Measurements from ENCODE around the gene SLC23A2. TPM values are rescaled to one million over a fixed set of nuclear protein-coding genes. Genes with fewer than 3 reads are reported as not detected.
A peak's percentile ranks its signal among the peaks of the same experiment; 100 is the strongest.
"Not testable (repeated sequence)": the region's sequence is repeated elsewhere in the genome, so short reads cannot be mapped to it uniquely, and the experiment has no call there.

Gene SLC23A2
- total RNA-seq, 1 experiment from 2014 or later: 21.1 TPM

DNA sequence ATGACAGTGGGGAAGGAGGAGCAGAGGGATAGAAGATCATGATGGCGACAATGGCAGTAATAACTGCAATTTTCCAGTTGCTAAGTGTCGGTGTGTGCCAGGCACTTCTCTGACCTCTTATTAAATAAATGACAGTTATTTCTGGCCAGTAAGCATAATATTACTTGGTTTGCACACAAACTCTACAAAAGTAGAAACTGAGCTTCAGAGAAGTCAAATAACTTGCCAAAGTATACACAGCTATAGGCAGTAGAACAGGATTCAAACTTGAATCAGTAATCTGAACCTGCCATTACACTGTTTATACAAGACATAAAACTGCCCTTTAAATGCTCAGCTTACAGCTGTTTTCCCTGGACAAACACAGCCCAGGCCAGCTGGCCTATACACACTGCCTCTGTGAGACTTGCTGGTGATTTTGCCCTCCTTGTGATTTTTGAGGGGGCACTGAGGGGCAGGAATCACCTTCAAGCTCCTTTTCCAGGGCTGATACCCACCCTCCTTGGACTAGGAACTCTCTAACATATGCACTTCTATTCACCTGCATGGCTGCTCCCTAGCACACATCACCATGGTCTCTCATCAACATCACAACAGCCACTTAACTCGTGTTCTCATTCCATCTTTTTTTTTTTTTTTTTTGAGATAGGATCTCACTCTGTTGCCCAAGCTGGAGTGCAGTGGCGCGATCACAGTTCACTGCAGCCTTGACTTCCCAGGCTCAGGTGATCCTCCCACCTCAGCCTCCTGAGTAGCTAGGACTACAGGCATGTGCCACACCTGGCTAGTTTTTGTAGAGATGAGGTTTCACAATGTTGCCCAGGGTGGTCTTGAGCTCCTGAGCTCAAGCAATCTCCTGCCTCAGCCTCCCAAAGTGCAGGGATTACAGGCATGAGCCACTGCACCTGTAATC, 63.6 kb downstream of the SLC23A2 start:
- no peak for DNase-seq (ENCODE audit: low read depth)

GRCh38 chr20:4936851-4937406, 64.4 kb downstream of the SLC23A2 start:
- no peak for DNase-seq (ENCODE audit: low read depth)

DNA sequence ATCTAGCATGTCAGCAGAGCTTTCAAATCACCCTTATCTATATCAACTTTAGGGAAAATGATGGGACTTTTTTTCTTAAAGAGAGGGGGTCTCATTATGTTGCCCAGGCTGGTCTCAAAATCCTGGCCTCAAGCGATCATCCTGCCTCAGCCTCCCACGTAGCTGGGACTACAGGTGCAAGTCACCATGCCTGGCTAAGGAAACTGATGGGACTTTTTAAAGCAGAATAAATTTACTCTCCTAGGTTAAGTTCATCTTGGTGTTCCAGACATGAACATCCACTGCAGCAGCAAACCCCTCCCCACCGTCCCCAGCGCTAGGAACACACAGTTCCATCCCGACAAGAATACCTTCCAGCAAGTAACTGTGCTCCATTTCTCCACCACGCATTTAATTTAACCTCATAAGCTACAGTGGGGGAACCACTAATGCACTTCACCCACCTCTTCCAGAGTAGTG, 64.9 kb downstream of the SLC23A2 start:
- DNase-seq (ENCODE audit: low read depth): no peak

GRCh38 chr20:4932061-4932460, 69.2 kb downstream of the SLC23A2 start:
- no peak for DNase-seq (ENCODE audit: low read depth)

DNA sequence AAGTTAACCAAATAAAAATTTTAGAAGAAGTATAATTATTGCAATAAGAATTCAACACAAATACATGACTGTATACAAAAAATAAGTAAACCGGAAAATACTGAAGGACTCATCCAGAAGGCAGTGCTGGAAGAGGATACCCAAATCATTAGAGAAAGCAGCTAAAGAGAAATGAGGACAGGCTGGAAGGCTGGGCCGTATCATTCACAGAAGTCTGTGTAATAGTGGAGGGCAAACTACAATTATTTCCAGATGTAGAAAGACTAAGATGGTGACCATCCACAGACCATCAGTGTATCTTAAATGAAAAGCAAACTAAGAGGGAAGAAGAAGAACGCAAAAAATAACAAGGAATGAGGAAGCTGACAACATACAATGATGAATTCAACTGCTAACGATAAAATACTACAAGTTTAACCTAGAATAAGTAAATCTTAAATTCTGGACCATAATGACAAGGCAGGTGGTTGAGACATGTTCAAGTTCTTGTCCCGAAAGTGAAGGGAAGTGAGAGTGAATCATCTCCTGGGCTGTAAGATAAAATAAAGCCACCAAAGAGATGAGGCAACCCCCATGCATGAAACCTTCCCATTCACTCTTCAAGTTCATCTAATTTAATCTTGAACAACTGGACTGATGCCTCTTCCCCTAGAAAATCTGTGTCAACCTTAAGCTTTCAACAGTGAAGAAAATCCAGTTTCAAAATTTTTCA, 71.5 kb downstream of the SLC23A2 start:
- peak; percentile 58 for DNase-seq (ENCODE audit: low read depth)

DNA sequence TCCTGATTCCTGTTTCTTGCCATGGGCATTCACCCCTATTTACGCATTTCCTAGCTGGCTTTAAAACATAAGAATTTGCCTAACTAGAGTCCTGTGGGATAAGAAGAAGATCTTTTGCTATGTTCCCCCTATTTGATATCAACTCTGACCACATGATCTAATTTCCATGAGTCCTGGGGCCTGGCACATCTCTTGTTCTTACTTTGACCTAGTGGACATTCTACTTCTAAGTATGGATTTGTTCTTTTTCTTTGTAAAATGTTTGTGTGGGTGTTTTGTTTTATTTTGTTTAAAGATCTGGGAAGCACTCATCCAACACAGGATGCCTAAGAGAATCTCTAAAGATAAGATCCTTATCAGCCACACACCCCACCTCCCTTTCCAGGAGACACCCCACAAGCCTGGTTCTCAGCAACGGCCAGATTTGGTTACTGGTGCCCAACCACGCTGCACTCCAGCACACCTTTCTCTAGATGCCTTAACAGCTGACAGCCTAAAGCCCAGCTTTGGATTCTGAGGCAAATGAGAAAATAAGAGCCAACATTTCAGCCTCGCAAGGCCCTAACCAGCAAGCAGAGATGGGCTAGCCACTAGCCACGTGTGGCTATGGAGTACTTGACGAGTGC, 74.7 kb downstream of the SLC23A2 start:
- DNase-seq (ENCODE audit: low read depth): no peak

- DNase-seq (ENCODE audit: low read depth): peak; percentile 85
Measured at GRCh38 chr20:4925842-4926530, 75.3 kb downstream of the SLC23A2 start.

- DNase-seq (ENCODE audit: low read depth): no peak
Measured at GRCh38 chr20:4924446-4924845, 76.9 kb downstream of the SLC23A2 start.

GRCh38 chr20:4924032-4924431, 77.3 kb downstream of the SLC23A2 start:
- DNase-seq (ENCODE audit: low read depth): no peak

- DNase-seq (ENCODE audit: low read depth): no peak
Measured at GRCh38 chr20:4922186-4922585, 79.1 kb downstream of the SLC23A2 start.

GRCh38 chr20:4921271-4921670, 80.0 kb downstream of the SLC23A2 start:
- not testable (repeated sequence) for DNase-seq (ENCODE audit: low read depth)

DNA sequence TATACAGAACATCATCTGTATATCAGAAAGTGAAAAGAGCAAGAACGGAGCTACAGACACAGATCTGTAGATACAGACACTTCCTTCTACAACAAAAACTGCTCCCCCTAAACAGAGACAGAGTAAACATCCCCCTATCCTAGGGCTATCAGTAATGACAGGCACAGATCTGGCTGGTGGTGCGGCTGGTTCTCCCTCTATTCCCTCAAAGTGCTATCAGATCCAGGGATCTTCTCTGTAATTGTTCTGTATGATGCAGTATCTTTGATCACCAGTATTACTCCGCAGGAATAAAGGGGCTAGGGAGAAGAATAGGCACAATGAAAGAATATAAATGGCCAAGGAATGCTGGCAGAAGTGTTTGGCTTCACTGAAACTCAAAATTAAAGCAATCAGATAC, 80.7 kb downstream of the SLC23A2 start:
- DNase-seq (ENCODE audit: low read depth): no peak

GRCh38 chr20:4920131-4920530, 81.2 kb downstream of the SLC23A2 start:
- no peak for DNase-seq (ENCODE audit: low read depth)

GRCh38 chr20:4919047-4919704, 82.1 kb downstream of the SLC23A2 start:
- DNase-seq (ENCODE audit: low read depth): no peak

GRCh38 chr20:4918473-4918872, 82.8 kb downstream of the SLC23A2 start:
- DNase-seq (ENCODE audit: low read depth): no peak

GRCh38 chr20:4916971-4917881, 84.1 kb downstream of the SLC23A2 start:
- peak; percentile 21 for DNase-seq (ENCODE audit: low read depth)

- no peak for DNase-seq (ENCODE audit: low read depth)
Measured at GRCh38 chr20:4913147-4913546, 88.2 kb downstream of the SLC23A2 start.

GRCh38 chr20:4912380-4913142, 88.7 kb downstream of the SLC23A2 start:
- no peak for DNase-seq (ENCODE audit: low read depth)

GRCh38 chr20:4910951-4911350, 90.4 kb downstream of the SLC23A2 start:
- DNase-seq (ENCODE audit: low read depth): no peak

All from HT1080 (cell line).